Choroid plexus epithelial cell (primary cell): Measurements from ENCODE around the gene ASIC2.

ENCODE experiments used
- DNase-seq: peaks from one replicate; pipeline ENCODE4 v3.0.0-alpha.2; 2010; ENCODE audit warnings: low read depth
- H3K4me3 ChIP-seq: 2 replicates; pipeline ENCODE4 v1.5.1; 2011; ENCODE audit warnings: low read depth, mild to moderate bottlenecking, control low read depth, low read length, moderate library complexity
- TF ChIP-seq, protein P1 (sequence below): conservative IDR thresholded peaks from 2 replicates; pipeline ENCODE4 v1.5.1; 2011; ENCODE audit warnings: low read depth, mild to moderate bottlenecking, control low read depth, inconsistent platforms, low read length, moderate library complexity

Gene ASIC2

GRCh38 chr17:33234930-33235685 is 58.0 kb downstream of the ASIC2 start:
- H3K4me3 ChIP-seq = no peak overlapping the region
- peak; percentile 86 for DNase-seq
- TF ChIP-seq, protein P1, sequence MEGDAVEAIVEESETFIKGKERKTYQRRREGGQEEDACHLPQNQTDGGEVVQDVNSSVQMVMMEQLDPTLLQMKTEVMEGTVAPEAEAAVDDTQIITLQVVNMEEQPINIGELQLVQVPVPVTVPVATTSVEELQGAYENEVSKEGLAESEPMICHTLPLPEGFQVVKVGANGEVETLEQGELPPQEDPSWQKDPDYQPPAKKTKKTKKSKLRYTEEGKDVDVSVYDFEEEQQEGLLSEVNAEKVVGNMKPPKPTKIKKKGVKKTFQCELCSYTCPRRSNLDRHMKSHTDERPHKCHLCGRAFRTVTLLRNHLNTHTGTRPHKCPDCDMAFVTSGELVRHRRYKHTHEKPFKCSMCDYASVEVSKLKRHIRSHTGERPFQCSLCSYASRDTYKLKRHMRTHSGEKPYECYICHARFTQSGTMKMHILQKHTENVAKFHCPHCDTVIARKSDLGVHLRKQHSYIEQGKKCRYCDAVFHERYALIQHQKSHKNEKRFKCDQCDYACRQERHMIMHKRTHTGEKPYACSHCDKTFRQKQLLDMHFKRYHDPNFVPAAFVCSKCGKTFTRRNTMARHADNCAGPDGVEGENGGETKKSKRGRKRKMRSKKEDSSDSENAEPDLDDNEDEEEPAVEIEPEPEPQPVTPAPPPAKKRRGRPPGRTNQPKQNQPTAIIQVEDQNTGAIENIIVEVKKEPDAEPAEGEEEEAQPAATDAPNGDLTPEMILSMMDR = no peak

GRCh38 chr17:33234233-33234632 is 58.9 kb downstream of the ASIC2 start:
- no peak for DNase-seq
- no peak overlapping the region for H3K4me3 ChIP-seq
- TF ChIP-seq, protein P1 = no peak

DNA sequence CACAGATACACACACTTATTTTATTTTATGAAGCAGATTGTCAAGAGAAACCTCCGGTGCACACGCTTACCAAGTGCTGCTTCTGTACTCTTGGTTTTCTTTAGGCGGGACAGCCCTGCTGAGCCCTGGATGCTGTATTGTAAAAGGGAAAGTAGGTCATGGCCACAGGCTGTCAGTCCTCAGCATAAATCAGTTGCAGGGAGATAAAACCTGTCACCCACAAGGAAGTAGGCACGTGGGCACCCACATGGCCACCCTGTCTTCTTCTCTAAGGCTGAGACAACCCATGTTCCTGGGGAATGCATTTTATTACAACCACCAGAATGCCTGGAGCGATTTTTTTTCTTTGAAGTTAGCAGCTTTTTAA is 59.3 kb downstream of the ASIC2 start:
- no peak for DNase-seq

DNA sequence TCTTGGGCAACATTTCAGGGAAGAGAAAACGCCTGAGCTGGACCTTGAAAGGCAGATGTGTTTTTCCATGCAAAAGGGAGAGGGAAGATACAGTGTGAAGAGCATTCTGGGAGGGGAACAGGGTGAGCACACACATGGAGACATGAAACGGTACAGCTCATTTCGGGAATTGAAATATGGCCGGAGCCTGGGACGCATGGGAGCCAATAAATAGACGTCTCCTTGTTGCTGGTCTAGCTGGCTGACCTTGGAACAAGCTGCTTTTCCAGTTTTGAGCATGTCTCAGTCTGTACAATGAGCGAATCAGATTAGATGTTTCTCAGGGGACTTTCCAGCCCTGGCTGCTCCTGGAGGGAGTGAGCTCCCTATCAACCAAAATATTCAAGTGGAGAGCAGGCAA is 63.6 kb downstream of the ASIC2 start:
- no peak overlapping the region for H3K4me3 ChIP-seq
- TF ChIP-seq, protein P1 = no peak
- DNase-seq = no peak

More for the DNA sequence above, 59.3 kb downstream of the ASIC2 start:
- TF ChIP-seq, protein P1 = no peak
- H3K4me3 ChIP-seq = no peak overlapping the region

- no peak for DNase-seq
- TF ChIP-seq, protein P1 = no peak
- H3K4me3 ChIP-seq = no peak overlapping the region
Measured at GRCh38 chr17:33229028-33229427, 64.1 kb downstream of the ASIC2 start.

DNA sequence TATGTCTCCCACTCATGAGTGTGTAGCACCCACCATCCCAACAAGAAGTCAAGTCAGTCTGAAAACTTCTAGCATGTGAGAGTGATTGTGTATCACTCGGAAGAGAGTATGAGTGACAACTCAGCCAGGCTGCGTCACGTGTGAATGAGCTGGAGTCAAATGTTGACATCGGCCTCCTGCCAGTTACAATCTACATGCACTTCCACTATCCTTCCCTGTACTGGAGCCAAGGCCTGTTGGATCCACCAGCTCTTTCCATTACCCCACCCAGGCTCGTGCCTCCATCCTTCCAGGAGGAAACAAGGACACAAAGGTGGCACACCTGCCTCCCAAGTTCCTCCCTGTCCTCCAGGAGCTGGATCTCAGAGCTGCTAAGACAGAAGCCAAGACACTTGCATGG is 64.5 kb downstream of the ASIC2 start:
- TF ChIP-seq, protein P1 = no peak
- H3K4me3 ChIP-seq = no peak overlapping the region
- no peak for DNase-seq

DNA sequence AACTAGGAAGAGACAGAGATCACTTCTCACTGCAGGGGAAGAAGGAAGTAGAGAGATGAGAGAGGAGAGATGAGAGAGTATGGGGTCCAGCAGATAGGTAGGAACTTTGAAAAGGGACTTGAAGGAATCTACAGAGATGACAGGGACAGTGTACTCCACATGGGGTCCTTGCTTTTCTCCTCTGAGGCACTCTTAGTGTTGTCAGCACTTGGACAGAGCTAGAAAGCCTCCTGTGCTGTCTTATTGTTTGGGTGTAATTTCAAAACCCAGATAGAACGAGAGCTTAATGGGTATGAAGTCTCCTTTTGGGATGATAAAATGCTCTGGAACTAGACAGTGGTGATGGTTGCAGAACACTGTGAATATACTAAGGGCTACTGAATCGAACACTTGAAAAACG is 65.2 kb downstream of the ASIC2 start:
- TF ChIP-seq, protein P1 = no peak
- no peak for DNase-seq
- H3K4me3 ChIP-seq = no peak overlapping the region
